HG03558 (cell line): ENCODE measurements around the gene FAM20A.

ENCODE experiments used
- ATAC-seq: cut with Tn5 transposase; IDR thresholded peaks from one replicate; pipeline ENCODE4 v1.9.1; 2021; ENCODE audit warnings: moderate number of reproducible peaks; ENCODE audit not compliant: unreplicated experiment; ENCODE audit errors: extremely low read depth

FAM20A gene

GRCh38 chr17:68600931-68601564 lies at the start of gene FAM20A:
Gene FAM20A (minus strand): TSS chr17:68601367. CDS start chr17:68600666, 701 bp downstream.
- ATAC-seq: no peak

DNA sequence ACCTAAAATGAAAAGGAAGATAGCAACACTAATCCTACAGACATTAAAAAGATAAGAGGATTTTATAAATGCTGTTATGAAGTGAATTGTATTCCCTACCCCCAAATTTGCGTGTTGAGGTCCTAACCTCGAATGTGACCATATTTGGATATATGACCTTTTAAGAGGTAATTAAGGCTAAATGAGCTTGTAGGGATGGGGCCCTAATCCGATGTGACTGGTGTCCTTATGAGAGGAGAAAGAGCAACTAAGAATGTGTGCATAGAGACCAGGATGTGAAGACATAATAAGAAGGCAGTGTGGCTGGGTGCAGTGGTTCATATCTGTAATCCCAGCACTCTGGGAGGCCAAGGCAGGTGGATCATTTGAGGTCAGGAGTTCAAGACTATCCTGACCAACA lies 48.2 kb upstream of the FAM20A start:
- no peak for ATAC-seq

- ATAC-seq: no peak
These were observed 45.7 kb upstream of the FAM20A start for GRCh38 chr17:68646626-68647526.

GRCh38 chr17:68642118-68642412 lies 40.9 kb upstream of the FAM20A start:
- no peak for ATAC-seq

- ATAC-seq: no peak
These were observed 40.3 kb upstream of the FAM20A start for GRCh38 chr17:68641276-68642117.

- no peak for ATAC-seq
These were observed 39.2 kb upstream of the FAM20A start for GRCh38 chr17:68640242-68640989.

GRCh38 chr17:68634345-68634876 lies 33.2 kb upstream of the FAM20A start:
- no peak for ATAC-seq

DNA sequence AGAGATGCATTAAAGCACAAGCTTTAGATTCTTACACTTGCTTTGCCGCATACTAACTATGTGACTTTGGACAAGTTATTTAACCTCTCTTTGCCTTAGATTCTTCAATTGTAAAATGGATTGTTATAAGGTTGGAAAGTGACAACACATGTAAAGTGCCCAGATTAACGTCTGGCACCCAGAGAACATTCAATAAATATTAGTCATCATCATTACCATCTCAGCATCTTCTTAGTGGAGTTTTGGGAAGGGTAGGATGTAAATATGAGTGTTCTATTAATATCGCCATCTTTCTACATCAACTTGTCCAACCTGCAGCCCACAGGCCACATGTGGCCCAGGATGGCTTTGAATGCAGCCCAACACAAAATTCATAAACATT lies 27.4 kb upstream of the FAM20A start:
- no peak for ATAC-seq

DNA sequence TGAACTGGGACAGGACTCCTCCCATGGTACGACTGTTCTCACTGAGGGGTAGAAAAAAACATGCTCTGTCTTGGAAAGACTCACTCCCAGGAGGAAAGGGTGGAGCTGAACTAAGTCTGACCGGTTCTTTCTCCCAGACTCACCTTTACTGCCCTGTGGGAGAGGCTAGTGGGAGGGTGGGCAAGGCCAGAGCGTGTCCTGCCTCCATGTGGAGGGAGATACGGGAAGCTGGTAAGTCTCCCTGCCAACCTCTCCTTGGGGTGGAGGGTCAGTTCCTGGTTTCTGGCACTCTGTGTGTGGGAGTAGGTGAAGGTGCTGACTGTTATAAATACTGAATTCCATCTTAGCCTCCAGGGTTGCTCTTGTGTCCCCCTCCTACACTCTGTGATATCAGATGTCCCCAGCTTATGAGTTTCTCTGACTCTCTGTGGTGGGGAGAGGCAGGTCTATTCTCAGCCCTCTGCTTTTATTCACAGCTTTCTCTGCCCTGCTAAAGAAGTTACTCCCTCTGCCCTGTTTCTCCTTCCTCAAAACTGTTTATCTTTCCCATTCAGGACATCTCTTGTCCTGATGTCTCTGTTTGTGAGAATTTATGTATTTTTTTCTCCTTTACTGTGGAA lies 26.9 kb upstream of the FAM20A start:
- no peak for ATAC-seq

GRCh38 chr17:68624381-68624780 lies 23.2 kb upstream of the FAM20A start:
- ATAC-seq: no peak

GRCh38 chr17:68623811-68624210 lies 22.6 kb upstream of the FAM20A start:
- no peak for ATAC-seq

GRCh38 chr17:68622423-68622822 lies 21.3 kb upstream of the FAM20A start:
- ATAC-seq: no peak

DNA sequence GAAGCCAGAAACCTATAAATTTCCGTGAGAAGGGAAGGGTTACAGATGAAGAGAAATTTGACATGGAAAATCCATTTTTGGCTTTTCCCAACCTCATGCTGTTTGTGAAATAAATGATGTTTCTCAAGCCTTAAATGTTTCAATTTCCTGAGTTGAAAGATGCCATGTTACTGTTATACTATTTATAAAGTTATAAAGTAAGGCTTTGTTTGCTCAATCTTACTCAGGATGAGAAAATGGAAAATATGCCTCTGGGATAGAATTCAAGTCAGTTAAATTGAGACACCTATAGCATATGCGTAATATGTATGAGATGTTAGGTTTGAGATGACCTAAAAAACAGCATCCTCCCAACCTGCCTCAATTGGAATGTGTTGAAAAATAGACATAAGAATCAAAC lies 19.9 kb upstream of the FAM20A start:
- ATAC-seq: no peak

GRCh38 chr17:68616334-68616733 lies 15.2 kb upstream of the FAM20A start:
- ATAC-seq: no peak

DNA sequence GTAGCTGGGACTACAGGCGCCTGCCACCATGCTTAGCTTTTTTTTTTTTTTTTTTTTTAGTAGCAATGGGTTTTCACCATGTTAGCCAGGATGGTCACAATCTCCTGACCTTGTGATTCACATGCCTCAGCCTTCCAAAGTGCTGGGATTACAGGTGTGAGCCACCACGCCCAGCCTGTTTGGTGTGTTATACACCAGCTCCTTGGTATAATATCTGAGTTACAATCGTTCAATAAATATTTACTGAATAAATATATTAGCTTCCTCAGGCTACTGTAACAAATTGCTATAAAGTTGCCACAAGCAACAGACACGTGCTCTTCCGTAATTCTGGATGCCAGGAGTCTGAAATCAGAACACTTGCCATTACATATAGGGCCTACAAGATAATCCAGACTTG lies 13.6 kb upstream of the FAM20A start:
- no peak for ATAC-seq

GRCh38 chr17:68613739-68614298 lies 12.7 kb upstream of the FAM20A start:
- no peak for ATAC-seq

GRCh38 chr17:68612923-68613292 lies 11.7 kb upstream of the FAM20A start:
- ATAC-seq: no peak

DNA sequence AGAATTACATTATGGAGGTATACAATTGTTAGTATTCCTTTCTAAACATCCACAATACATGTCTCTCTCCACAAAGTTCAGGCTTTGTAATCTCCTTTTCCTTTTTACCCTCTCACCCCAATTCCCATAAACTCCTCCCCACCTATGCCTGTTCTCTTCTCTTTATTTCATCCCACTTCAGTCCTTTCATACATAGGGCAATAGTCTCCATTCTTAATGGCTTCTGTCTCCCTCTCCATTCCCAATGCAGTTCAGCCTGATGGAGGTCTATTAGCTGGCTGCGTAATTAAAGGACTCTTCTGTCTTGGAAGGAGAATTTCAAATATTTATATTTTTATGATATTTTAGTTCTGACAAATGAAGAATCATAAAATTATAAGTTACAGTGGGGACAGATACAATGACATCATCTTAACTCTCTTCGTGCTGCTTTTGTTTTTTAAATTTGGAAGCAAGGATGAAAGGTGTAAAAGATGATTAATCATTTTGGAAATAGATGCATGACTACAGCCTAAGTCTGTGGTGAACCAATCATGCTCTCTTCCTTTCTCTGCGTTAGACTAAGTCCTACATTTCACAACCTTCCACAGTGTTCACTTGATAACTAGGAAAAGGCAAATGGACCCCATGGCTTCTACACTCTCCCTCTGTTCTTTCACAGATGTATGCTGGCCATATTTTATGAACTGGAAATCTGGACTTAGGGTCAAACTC lies 11.2 kb upstream of the FAM20A start:
- ATAC-seq: no peak
